Gastroesophageal sphincter (tissue), 4 donors: ENCODE results near the gene GNG4. TPM values are rescaled to one million over a fixed set of nuclear protein-coding genes. Genes with fewer than 3 reads are reported as not detected.

Experiments
- ATAC-seq: fragments of 150-250 bp; one replicate; pipeline ENCODE4 v1.9.1; 2016; ENCODE audit warnings: mild to moderate bottlenecking, moderate library complexity
- H3K27ac ChIP-seq, 4 donors: fragments of 200-600 bp; sonication (generic) in 3 of 4; 1 replicate in 3 of 4; 2 replicates in 1 of 4; pipeline ENCODE4 v1.5.1; 2016 to 2019
- H3K27me3 ChIP-seq: fragments of 200-600 bp; sonication (generic); one replicate; pipeline ENCODE4 v1.5.1; 2019
- H3K36me3 ChIP-seq, 2 donors: fragments of 200-600 bp; sonication (generic); one replicate each; pipeline ENCODE4 v1.5.1; 2019; ENCODE audit warnings: control low read depth in 1 of 2
- H3K4me1 ChIP-seq, 3 donors: fragments of 200-600 bp; sonication (generic); 1 replicate in 2 of 3; 2 replicates in 1 of 3; pipeline ENCODE4 v1.5.1; 2016 to 2019; ENCODE audit warnings: control low read depth in 2 of 3
- H3K4me3 ChIP-seq, 2 donors: fragments of 200-600 bp; sonication (generic); one replicate each; pipeline ENCODE4 v1.5.1; 2019; ENCODE audit warnings: mild to moderate bottlenecking in 1 of 2, moderate library complexity in 1 of 2
- H3K9me3 ChIP-seq, 3 donors: fragments of 200-600 bp; sonication (generic); one replicate each; pipeline ENCODE4 v1.5.1; 2017 to 2019; ENCODE audit warnings: control low read depth in 2 of 3
- EP300 ChIP-seq: sonication (generic); formaldehyde crosslinking; IDR thresholded peaks from one replicate; pipeline ENCODE4 v1.6.1; 2017; ENCODE audit warnings: antibody characterized with exemption, mild to moderate bottlenecking
- POLR2A ChIP-seq, 2 donors: fragments of 450-650 bp; IDR thresholded peaks; one replicate each; pipeline ENCODE4 v1.6.1; 2017; ENCODE audit warnings: antibody characterized with exemption in 2 of 2, mild to moderate bottlenecking in 2 of 2, moderate library complexity in 1 of 2
- POLR2AphosphoS5 ChIP-seq: sonication (generic); formaldehyde crosslinking; IDR thresholded peaks from one replicate; pipeline ENCODE4 v1.6.1; 2017; ENCODE audit warnings: antibody characterized with exemption
- WGBS, 2 donors: methylation state at CpG; one replicate each; pipeline ENCODE4 v1.1.5; 2018; ENCODE audit warnings: low coverage in 1 of 2; 5-methylcytosine and 5-hydroxymethylcytosine counted together
- small RNA-seq, 4 donors: library from RNA; depleted of rRNA; stranded (forward); fragments of <200 nt; gene quantifications; one replicate each; pipeline ENCODE3, GENCODE V24; 2016
- total RNA-seq, 4 donors: library from RNA; depleted of rRNA; stranded (reverse); fragments of >200 nt; gene quantifications; one replicate each; pipeline ENCODE4 v1.1.0, GENCODE V29; 2016
- TF ChIP-seq, protein P1 (sequence below), 4 experiments: fragments of 200-600 bp in 2 of 4; fragments of 450-650 bp in 2 of 4; sonication (generic) in 1 of 4; IDR thresholded peaks; one replicate each; pipeline ENCODE4 v1.5.1; 2017 to 2019; ENCODE audit warnings: antibody characterized with exemption in 4 of 4, mild to moderate bottlenecking in 2 of 4, moderate library complexity in 2 of 4

Gene GNG4
- total RNA-seq, 4 donors from 2014 or later, result 0.40 to 0.73 (median 0.52) TPM; not detected in 1

DNA sequence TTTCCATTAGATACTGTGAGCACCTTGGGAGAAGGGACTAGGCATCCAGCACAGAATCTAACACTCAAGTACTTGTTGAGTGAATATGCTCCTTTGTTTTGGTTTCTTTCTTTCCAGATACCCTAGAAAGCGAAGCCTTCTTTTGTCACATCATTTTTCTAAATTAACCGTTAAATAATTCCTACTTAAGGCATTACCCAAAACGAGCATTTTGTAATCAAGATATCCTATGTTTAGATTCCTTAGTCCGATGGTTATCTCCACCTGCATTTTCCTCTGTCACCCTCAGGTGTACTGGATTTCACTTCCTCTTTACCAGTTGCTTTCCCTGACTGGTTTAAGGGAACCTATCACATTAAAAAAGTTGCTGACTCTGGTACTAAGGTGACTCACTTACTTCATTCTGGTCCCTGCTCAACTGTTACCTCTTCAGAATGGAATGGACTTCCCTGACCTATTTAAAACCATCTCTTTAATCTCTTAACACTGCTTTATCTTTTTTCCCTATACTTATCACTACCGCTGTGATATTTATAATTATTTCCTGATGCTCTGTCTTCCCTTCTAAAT lies 148.5 kb downstream of the GNG4 start:
- 71 to 83% methylated on average over 5 of the region's 5 CpGs for WGBS, 2 donors
- ATAC-seq, result no peak
- no peaks in the 10 kb centered on the region for H3K9me3 ChIP-seq
- peak overlapping the region in 3 of 4 donors; percentile 70 to 100 (median 99) for H3K27ac ChIP-seq
- H3K4me3 ChIP-seq, result no peak overlapping the region
- peaks cover 0 to 50% (median 0%) of the 10 kb centered on the region in 3 donors for H3K4me1 ChIP-seq
- no peaks in the 10 kb centered on the region for H3K27me3 ChIP-seq
- TF ChIP-seq EP300 (no peak), POLR2A (IDR thresholded peaks at IDR 0.05) (no peak), POLR2AphosphoS5 (no peak)
- TF ChIP-seq, protein P1, sequence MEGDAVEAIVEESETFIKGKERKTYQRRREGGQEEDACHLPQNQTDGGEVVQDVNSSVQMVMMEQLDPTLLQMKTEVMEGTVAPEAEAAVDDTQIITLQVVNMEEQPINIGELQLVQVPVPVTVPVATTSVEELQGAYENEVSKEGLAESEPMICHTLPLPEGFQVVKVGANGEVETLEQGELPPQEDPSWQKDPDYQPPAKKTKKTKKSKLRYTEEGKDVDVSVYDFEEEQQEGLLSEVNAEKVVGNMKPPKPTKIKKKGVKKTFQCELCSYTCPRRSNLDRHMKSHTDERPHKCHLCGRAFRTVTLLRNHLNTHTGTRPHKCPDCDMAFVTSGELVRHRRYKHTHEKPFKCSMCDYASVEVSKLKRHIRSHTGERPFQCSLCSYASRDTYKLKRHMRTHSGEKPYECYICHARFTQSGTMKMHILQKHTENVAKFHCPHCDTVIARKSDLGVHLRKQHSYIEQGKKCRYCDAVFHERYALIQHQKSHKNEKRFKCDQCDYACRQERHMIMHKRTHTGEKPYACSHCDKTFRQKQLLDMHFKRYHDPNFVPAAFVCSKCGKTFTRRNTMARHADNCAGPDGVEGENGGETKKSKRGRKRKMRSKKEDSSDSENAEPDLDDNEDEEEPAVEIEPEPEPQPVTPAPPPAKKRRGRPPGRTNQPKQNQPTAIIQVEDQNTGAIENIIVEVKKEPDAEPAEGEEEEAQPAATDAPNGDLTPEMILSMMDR (IDR thresholded peaks at IDR 0.05), result no peak
- no peaks in the 10 kb centered on the region for H3K36me3 ChIP-seq

Small RNA genes within 50 kb of the gene (small RNA-seq; reads per million reads assigned to genes)
- gene MTCO3P46 (0 reads per million in 4 donors), gene MTND4LP21 (0 reads per million in 4 donors)

Other genes starting within 250 kb of the GNG4 start
- 10 to 100 TPM; 63.3 to 73.1 (median 70.6) TPM for gene B3GALNT2, start 145.3 kb downstream of the GNG4 start, total RNA-seq
- 10 to 100 TPM; 27.4 to 63.5 (median 31.4) TPM for gene LYST, start 217.1 kb upstream of the GNG4 start, total RNA-seq